K562 (cell line): ENCODE data around the gene ZNF593OS. TPM values are rescaled to one million over a fixed set of nuclear protein-coding genes. Genes with fewer than 3 reads are reported as not detected.
A peak's percentile ranks its signal among the peaks of the same experiment; 100 is the strongest.

Experiments used
- ARHGAP35 ChIP-seq: fragments of 450-650 bp; IDR thresholded peaks from 2 replicates; pipeline ENCODE4 v1.6.1; 2018; ENCODE audit not compliant: partially characterized antibody
- CTBP1 ChIP-seq: fragments of 450-650 bp; IDR thresholded peaks from 2 replicates; pipeline ENCODE4 v1.6.1; 2016; ENCODE audit warnings: borderline replicate concordance
- EHMT2 ChIP-seq: fragments of 450-650 bp; IDR thresholded peaks from 2 replicates; pipeline ENCODE4 v1.6.1; 2018; ENCODE audit warnings: antibody characterized with exemption
- ETV6 ChIP-seq, 3 experiments: fragments of 150-350 bp in 1 of 3; sonication (generic) in 1 of 3; formaldehyde crosslinking in 1 of 3; IDR thresholded peaks; 2 replicates each; pipeline versions ENCODE4 v1.6.1 to v1.8.0; 2014 to 2022; ENCODE audit warnings: borderline replicate concordance in 2 of 3, low read depth in 2 of 3, antibody characterized with exemption in 1 of 3, low read length in 1 of 3, mild to moderate bottlenecking in 1 of 3, missing genetic modification reagents in 1 of 3
- FOXJ3 ChIP-seq: sonication (generic); formaldehyde crosslinking; IDR thresholded peaks from 2 replicates; pipeline ENCODE4 v1.4.0; 2020; ENCODE audit warnings: mild to moderate bottlenecking, missing genetic modification reagents
- FOXP1 ChIP-seq: sonication (generic); formaldehyde crosslinking; IDR thresholded peaks from 2 replicates; pipeline ENCODE4 v1.8.0; 2022; ENCODE audit warnings: mild to moderate bottlenecking, missing genetic modification reagents
- GTF2F1 ChIP-seq: IDR thresholded peaks from 2 replicates; pipeline ENCODE4 v1.6.1; 2011; ENCODE audit warnings: low read depth, low read length, improper control_type of control experiment
- HCFC1 ChIP-seq: IDR thresholded peaks from 2 replicates; pipeline ENCODE4 v1.6.1; 2012; ENCODE audit warnings: low read depth, low read length, improper control_type of control experiment
- HNRNPLL ChIP-seq: fragments of 200-400 bp; formaldehyde crosslinking; IDR thresholded peaks from 2 replicates; pipeline ENCODE4 v1.6.1; 2017; ENCODE audit warnings: low read length, low read depth, mild to moderate bottlenecking; ENCODE audit not compliant: poor library complexity, severe bottlenecking
- JUNB ChIP-seq: fragments of 450-650 bp; formaldehyde crosslinking; conservative IDR thresholded peaks from 2 replicates; pipeline ENCODE4 v1.4.0; 2020; ENCODE audit warnings: mild to moderate bottlenecking
- JUND ChIP-seq, 2 experiments: IDR thresholded peaks; 2 replicates in 1 of 2; 3 replicates in 1 of 2; pipeline ENCODE4 v1.6.1; 2011; ENCODE audit warnings: borderline replicate concordance in 2 of 2, low read depth in 2 of 2, low read length in 2 of 2, improper control_type of control experiment in 1 of 2, missing biosample characterization in 1 of 2, missing genetic modification characterization in 1 of 2, missing genetic modification reagents in 1 of 2
- KDM4B ChIP-seq, 2 experiments: fragments of 450-650 bp in 1 of 2; sonication (generic) in 1 of 2; IDR thresholded peaks; 2 replicates each; pipeline ENCODE4 v1.6.1; 2016 to 2017; ENCODE audit warnings: borderline replicate concordance in 2 of 2, antibody characterized with exemption in 1 of 2, low read depth in 1 of 2, mild to moderate bottlenecking in 1 of 2
- MYBL2 ChIP-seq, 2 experiments: fragments of 450-650 bp in 1 of 2; sonication (generic) in 1 of 2; formaldehyde crosslinking in 1 of 2; IDR thresholded peaks; 2 replicates each; pipeline versions ENCODE4 v1.6.1 to v1.8.1; 2017 to 2022; ENCODE audit warnings: borderline replicate concordance in 1 of 2, inconsistent platforms in 1 of 2, low read depth in 1 of 2, mild to moderate bottlenecking in 1 of 2, missing genetic modification reagents in 1 of 2, moderate library complexity in 1 of 2
- NFXL1 ChIP-seq: fragments of 450-650 bp; formaldehyde crosslinking; IDR thresholded peaks from 2 replicates; pipeline ENCODE4 v1.4.0; 2021; ENCODE audit warnings: mild to moderate bottlenecking
- POLR2AphosphoS2 ChIP-seq: IDR thresholded peaks from 2 replicates; pipeline ENCODE4 v1.6.1; 2012; ENCODE audit warnings: low read length, improper control_type of control experiment
- RBM25 ChIP-seq: fragments of 200-400 bp; formaldehyde crosslinking; IDR thresholded peaks from 2 replicates; pipeline ENCODE4 v1.6.1; 2018; ENCODE audit warnings: low read length, low read depth, moderate library complexity; ENCODE audit not compliant: severe bottlenecking
- ZNF217 ChIP-seq: sonication (generic); formaldehyde crosslinking; IDR thresholded peaks from 2 replicates; pipeline ENCODE4 v1.8.0; 2022; ENCODE audit warnings: mild to moderate bottlenecking, missing genetic modification reagents
- ZNF24 ChIP-seq: fragments of 450-650 bp; IDR thresholded peaks from 2 replicates; pipeline ENCODE4 v1.6.1; 2016
- ZNF644 ChIP-seq: fragments of 200-800 bp; sonication (Bioruptor generic); IDR thresholded peaks from 2 replicates; pipeline ENCODE4 v1.6.1; 2016; ENCODE audit warnings: low read depth, missing genetic modification characterization, missing compliant biosample characterization
- polyA plus RNA-seq, 8 experiments: library from polyadenylated mRNA; depleted of rRNA in 4 of 8; stranded (reverse) in 5 of 8; unstranded in 3 of 8; fragments of >200 nt; fragmentation: Nextera tagmentation in 2 of 8; fragmentation: Illumina TruSeq in 1 of 8; extraction: Ambion mirVana in 2 of 8; extraction: Trizol in 1 of 8; gene quantifications; 2 replicates each; pipeline versions ENCODE4 v1.2.1 to v1.2.3, GENCODE V29; 2011 to 2014; ENCODE audit warnings: inconsistent platforms in 1 of 8, missing spikeins in 1 of 8
- total RNA-seq, 7 experiments: library from RNA; depleted of rRNA in 6 of 7; stranded (reverse); fragments of >200 nt in 6 of 7; fragmentation: Illumina TruSeq in 2 of 7; extraction: Trizol in 2 of 7; gene quantifications; 2 replicates each; pipeline versions ENCODE4 v1.2.1 to v1.2.3, GENCODE V29; 2011 to 2021; ENCODE audit warnings: low replicate concordance in 1 of 7
- TF ChIP-seq, protein P1 (sequence below): fragments of 150-350 bp; IDR thresholded peaks from 2 replicates; pipeline ENCODE4 v1.6.1; 2014; ENCODE audit warnings: low read depth, mild to moderate bottlenecking, low read length, borderline replicate concordance
- TF ChIP-seq, protein P2 (sequence below): fragments of 450-650 bp; IDR thresholded peaks from 2 replicates; pipeline ENCODE4 v1.6.1; 2014; ENCODE audit warnings: low read depth, mild to moderate bottlenecking, moderate library complexity, borderline replicate concordance

ZNF593OS gene
- total and polyA plus RNA-seq, 9 of the 15 experiments (the other 6 are each of a cell fraction or from before 2014, with no cell fraction given) = 0.24 to 0.27 TPM; not detected in 7

DNA sequence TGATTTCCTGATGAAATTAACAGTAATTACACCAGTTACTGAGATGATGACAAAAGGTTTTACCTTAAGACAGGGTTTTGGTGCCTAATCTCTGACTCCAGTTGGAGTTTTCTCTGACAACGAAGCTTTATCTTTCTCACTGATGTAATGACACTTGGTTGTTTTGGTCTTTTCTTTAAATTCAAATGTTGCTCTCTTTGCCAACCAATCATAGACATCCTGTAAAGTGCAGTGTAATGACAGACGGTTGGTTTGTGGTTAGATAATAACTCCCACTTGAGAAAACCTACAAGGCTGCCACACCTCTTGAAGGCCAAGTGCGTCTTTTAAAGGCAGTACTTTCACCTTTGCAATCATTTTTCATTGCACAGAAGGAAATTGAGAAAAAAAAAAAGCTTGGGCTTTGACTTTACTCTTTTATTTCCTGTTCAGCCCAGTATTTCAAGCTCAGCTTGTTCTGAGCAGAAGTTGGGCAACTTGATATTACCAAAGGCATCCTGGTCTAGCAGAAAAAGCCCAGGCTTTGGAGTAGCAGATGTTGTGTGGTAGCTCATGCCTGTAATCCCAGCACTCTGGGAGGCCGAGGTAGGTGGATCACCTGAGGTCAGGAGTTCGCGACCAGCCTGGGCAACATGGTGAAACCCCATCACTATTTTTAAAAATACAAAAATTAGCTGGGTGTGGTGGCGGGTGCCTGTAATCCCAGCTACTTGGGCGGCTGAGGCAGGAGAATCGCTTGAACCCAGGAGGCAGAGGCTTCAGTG is 45.1 kb downstream of the ZNF593OS start (continued):
- TF ChIP-seq, protein P1, sequence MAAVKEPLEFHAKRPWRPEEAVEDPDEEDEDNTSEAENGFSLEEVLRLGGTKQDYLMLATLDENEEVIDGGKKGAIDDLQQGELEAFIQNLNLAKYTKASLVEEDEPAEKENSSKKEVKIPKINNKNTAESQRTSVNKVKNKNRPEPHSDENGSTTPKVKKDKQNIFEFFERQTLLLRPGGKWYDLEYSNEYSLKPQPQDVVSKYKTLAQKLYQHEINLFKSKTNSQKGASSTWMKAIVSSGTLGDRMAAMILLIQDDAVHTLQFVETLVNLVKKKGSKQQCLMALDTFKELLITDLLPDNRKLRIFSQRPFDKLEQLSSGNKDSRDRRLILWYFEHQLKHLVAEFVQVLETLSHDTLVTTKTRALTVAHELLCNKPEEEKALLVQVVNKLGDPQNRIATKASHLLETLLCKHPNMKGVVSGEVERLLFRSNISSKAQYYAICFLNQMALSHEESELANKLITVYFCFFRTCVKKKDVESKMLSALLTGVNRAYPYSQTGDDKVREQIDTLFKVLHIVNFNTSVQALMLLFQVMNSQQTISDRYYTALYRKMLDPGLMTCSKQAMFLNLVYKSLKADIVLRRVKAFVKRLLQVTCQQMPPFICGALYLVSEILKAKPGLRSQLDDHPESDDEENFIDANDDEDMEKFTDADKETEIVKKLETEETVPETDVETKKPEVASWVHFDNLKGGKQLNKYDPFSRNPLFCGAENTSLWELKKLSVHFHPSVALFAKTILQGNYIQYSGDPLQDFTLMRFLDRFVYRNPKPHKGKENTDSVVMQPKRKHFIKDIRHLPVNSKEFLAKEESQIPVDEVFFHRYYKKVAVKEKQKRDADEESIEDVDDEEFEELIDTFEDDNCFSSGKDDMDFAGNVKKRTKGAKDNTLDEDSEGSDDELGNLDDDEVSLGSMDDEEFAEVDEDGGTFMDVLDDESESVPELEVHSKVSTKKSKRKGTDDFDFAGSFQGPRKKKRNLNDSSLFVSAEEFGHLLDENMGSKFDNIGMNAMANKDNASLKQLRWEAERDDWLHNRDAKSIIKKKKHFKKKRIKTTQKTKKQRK = no peak
- no peak for TF ChIP-seq FOXJ3 (CRISPR knock-in tag)
- no peak for TF ChIP-seq KDM4B (IDR thresholded peaks at IDR 0.05; ENCODE audit: borderline replicate concordance in 2 of 2, low read depth in 1 of 2)
- peak; percentile 34 for TF ChIP-seq HNRNPLL
- peak; percentile 100 for TF ChIP-seq MYBL2 (IDR thresholded peaks at IDR 0.05; ENCODE audit: low read depth)
- no peak; the same call in 1 of the 2 replicates for TF ChIP-seq MYBL2 (CRISPR knock-in tag; IDR thresholded peaks at IDR 0.05; ENCODE audit: borderline replicate concordance)
- TF ChIP-seq RBM25 = peak; percentile 77
- peak; percentile 26; the same call in 1 of the 2 replicates for TF ChIP-seq HCFC1
- peak; percentile 68; the same call in 1 of the 2 replicates for TF ChIP-seq ZNF24
- no peak for TF ChIP-seq JUNB
- peak; percentile 78; the same call in 1 of the 2 replicates for TF ChIP-seq CTBP1
- TF ChIP-seq POLR2AphosphoS2 = peak; percentile 85; the same call in 1 of the 2 replicates
- peak; percentile 89 for TF ChIP-seq ZNF644
- TF ChIP-seq GTF2F1 = peak; percentile 43; the same call in 1 of the 2 replicates
- no peak for TF ChIP-seq ZNF217 (CRISPR knock-in tag)
- no peak; a peak in 1 of 4 replicates for TF ChIP-seq ETV6 (IDR thresholded peaks at IDR 0.05; ENCODE audit: borderline replicate concordance in 1 of 2, low read depth in 2 of 2, low read length in 1 of 2)
- TF ChIP-seq ETV6 (CRISPR knock-in tag; IDR thresholded peaks at IDR 0.05; ENCODE audit: borderline replicate concordance) = no peak
- TF ChIP-seq JUND (IDR thresholded peaks at IDR 0.05; ENCODE audit: borderline replicate concordance, low read depth, low read length) = peak; percentile 92
- TF ChIP-seq JUND (tag; IDR thresholded peaks at IDR 0.05; ENCODE audit: borderline replicate concordance, low read depth, low read length) = peak; percentile 90; the same call in 2 of the 3 replicates
- peak; percentile 74; the same call in 1 of the 2 replicates for TF ChIP-seq NFXL1 (CRISPR knock-in tag)
- TF ChIP-seq EHMT2 = peak; percentile 79; the same call in 1 of the 2 replicates
- TF ChIP-seq, protein P2, sequence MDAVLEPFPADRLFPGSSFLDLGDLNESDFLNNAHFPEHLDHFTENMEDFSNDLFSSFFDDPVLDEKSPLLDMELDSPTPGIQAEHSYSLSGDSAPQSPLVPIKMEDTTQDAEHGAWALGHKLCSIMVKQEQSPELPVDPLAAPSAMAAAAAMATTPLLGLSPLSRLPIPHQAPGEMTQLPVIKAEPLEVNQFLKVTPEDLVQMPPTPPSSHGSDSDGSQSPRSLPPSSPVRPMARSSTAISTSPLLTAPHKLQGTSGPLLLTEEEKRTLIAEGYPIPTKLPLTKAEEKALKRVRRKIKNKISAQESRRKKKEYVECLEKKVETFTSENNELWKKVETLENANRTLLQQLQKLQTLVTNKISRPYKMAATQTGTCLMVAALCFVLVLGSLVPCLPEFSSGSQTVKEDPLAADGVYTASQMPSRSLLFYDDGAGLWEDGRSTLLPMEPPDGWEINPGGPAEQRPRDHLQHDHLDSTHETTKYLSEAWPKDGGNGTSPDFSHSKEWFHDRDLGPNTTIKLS = peak; percentile 84
- peak; percentile 56; the same call in 1 of the 2 replicates for TF ChIP-seq FOXP1 (CRISPR knock-in tag)
- no peak for TF ChIP-seq ARHGAP35
